Measurements from ENCODE around the gene MAEA. TPM values are rescaled to one million over a fixed set of nuclear protein-coding genes. Genes with fewer than 3 reads are reported as not detected.

MAEA gene
- total and polyA plus RNA-seq, 2 of the 8 experiments (the other 6 are each of a cell fraction or from before 2014, with no cell fraction given): 75.8 to 133 TPM

- no peak for TF ChIP-seq SIRT6 (IDR thresholded peaks at IDR 0.05; ENCODE audit: low read length)
- no peak for TF ChIP-seq POLR2A (IDR thresholded peaks at IDR 0.05; ENCODE audit: control extremely low read depth in 1 of 2, low read depth in 2 of 2, low read length in 2 of 2)
- TF ChIP-seq SP2 (IDR thresholded peaks at IDR 0.05; ENCODE audit: low read length): no peak
- no peak for TF ChIP-seq SAP30 (IDR thresholded peaks at IDR 0.05; ENCODE audit: insufficient read depth, insufficient replicate concordance, low read length)
- no peak for TF ChIP-seq JUND (IDR thresholded peaks at IDR 0.05; ENCODE audit: low read length)
Measured at GRCh38 chr4:1362521-1362920, 72.8 kb downstream of the MAEA start (continued).

Measured in H1 (cell line).